Adrenal gland (tissue), 12 donors: Measurements from ENCODE around the gene ATXN7L2. TPM values are rescaled to one million over a fixed set of nuclear protein-coding genes. Genes with fewer than 3 reads are reported as not detected.

Experiments
- DNase-seq, 7 donors: peaks; one replicate each; pipeline ENCODE4 v3.0.0-alpha.2; 2019 to 2020
- H3K27ac ChIP-seq, 5 donors: fragments of 200-600 bp; sonication (generic) in 4 of 5; 1 replicate in 3 of 5; 2 replicates in 2 of 5; pipeline versions ENCODE4 v1.5.1 to v1.8.0; 2016 to 2020; ENCODE audit warnings: mild to moderate bottlenecking in 1 of 5
- H3K27me3 ChIP-seq: fragments of 200-600 bp; 2 replicates; pipeline ENCODE4 v1.8.0; 2021
- H3K36me3 ChIP-seq, 2 donors: fragments of 200-600 bp; replicated peaks in 1 of 2; 1 replicate in 1 of 2; 2 replicates in 1 of 2; pipeline versions ENCODE4 v1.5.1 to v1.8.0; 2018 to 2022
- H3K4me1 ChIP-seq, 2 donors: fragments of 200-600 bp; replicated peaks in 1 of 2; 1 replicate in 1 of 2; 2 replicates in 1 of 2; pipeline versions ENCODE4 v1.5.1 to v1.8.0; 2018 to 2021
- H3K4me3 ChIP-seq, 4 donors: fragments of 200-600 bp; sonication (generic) in 3 of 4; one replicate each; pipeline ENCODE4 v1.5.1; 2016 to 2018
- H3K9me3 ChIP-seq, 3 donors: fragments of 200-600 bp; sonication (generic) in 1 of 3; replicated peaks in 1 of 3; 1 replicate in 2 of 3; 2 replicates in 1 of 3; pipeline versions ENCODE4 v1.5.1 to v1.8.0; 2016 to 2021
- CTCF ChIP-seq, 6 experiments: fragments of 450-650 bp in 4 of 6; fragments of 200-600 bp in 2 of 6; sonication (generic) in 1 of 6; IDR thresholded peaks; 1 replicate in 5 of 6; 2 replicates in 1 of 6; pipeline versions ENCODE4 v1.5.1 to v1.8.0; 2016 to 2021; ENCODE audit warnings: antibody characterized with exemption in 6 of 6, mild to moderate bottlenecking in 2 of 6, moderate library complexity in 1 of 6
- POLR2A ChIP-seq, 2 donors: fragments of 450-650 bp; IDR thresholded peaks; one replicate each; pipeline ENCODE4 v1.6.1; 2017; ENCODE audit warnings: antibody characterized with exemption in 2 of 2, mild to moderate bottlenecking in 2 of 2, moderate library complexity in 1 of 2
- WGBS, 4 donors: extraction: QIAGEN DNeasy Blood & Tissue Kit in 2 of 4; methylation state at CpG; one replicate each; pipeline versions ENCODE4 v1.1.5 to v1.1.7; 2013 to 2017; 5-methylcytosine and 5-hydroxymethylcytosine counted together
- intact Hi-C, 2 donors: fragments of 100-400 bp; cut with DNase I; formaldehyde crosslinking; loops; one replicate each; pipeline versions ENCODE4 v1.14.1 to v1.15.0; 2022 to 2023
- polyA plus RNA-seq, 3 donors: library from polyadenylated mRNA; stranded (reverse); fragments of 200-250 nt in 2 of 3; fragments of 350-450 nt in 1 of 3; fragmentation: Illumina TruSeq in 1 of 3; extraction: RNeasy Lipid Tissue Mini Kit (QIAGEN cat#74804) in 1 of 3; gene quantifications; one replicate each; pipeline ENCODE4 v1.2.3, GENCODE V29; 2013 to 2014
- total RNA-seq, 9 donors: library from RNA; depleted of rRNA in 4 of 9; stranded (reverse); fragments of >200 nt in 4 of 9; fragments of 120-200 nt in 1 of 9; fragmentation: NEBNext Ultra II Directional in 1 of 9; extraction: Animal tissue kit (Norgen Biotek cat#: 25700) in 1 of 9; gene quantifications; one replicate each; pipeline versions ENCODE4 v1.1.0 to v1.2.4, GENCODE V29; 2013 to 2023
- donor health status: healthy with polysubstance abuse.
- donor health status: Bipolar disorder and iron deficiency.
- donor health status: DM: yes; HTN: yes; CAD: no.
- donor health status: DM: no; HTN: no; CAD: no.
- donor health status: DM: no; HTN: no; CAD: no.
- donor health status: DM: yes; HTN: yes; CAD: no.

The ATXN7L2 gene
- total and polyA plus RNA-seq, 12 donors: 3.1 to 109 (median 10.2) TPM

GRCh38 chr1:109527846-109528695 lies 44.4 kb downstream of the ATXN7L2 start:
- H3K27me3 ChIP-seq: no peaks in the 10 kb centered on the region
- peaks cover 14 to 27% of the 10 kb centered on the region in 2 donors for H3K4me1 ChIP-seq
- no peaks in the 10 kb centered on the region for H3K9me3 ChIP-seq
- no peaks in the 10 kb centered on the region for H3K36me3 ChIP-seq
- WGBS, 4 donors: 82 to 89% (median 86%) methylated on average over 9 of the region's 9 CpGs
- no peak overlapping the region for H3K4me3 ChIP-seq
- intact Hi-C loops: loop anchor here in 1 of 2 donors (2.0 kb wide), 1 partner anchor 31 kb away; no protein-coding TSS in a partner anchor
- TF ChIP-seq POLR2A (IDR thresholded peaks at IDR 0.05): no peak
- TF ChIP-seq CTCF (IDR thresholded peaks at IDR 0.05): no peak
- DNase-seq: peak in 1 of 7 donors; percentile 41
- H3K27ac ChIP-seq: no peak overlapping the region

DNA sequence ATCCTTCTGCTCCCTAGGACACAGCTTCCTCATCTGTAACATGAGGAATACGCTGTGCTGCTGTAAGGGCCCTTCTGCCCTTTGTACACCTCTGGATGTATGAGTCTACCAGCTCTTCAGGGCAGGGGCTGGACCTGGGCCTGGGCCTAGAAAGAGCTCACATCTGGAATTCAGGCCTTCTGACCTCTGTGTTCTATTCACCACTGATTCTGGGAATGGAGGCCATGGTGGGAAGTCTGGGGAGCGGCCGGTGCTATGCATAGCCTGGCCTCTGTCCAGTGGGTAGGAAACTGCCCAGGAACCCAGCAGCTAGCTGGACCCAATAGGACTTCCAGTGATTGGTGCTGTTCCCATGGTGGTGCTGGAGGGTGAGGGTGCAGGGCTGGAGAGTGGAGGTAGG lies 45.0 kb downstream of the ATXN7L2 start:
- no peak overlapping the region for H3K27ac ChIP-seq
- H3K4me3 ChIP-seq: no peak overlapping the region
- intact Hi-C loops: loop anchor here in 1 of 2 donors (2.0 kb wide), 1 partner anchor 32 kb away; no protein-coding TSS in a partner anchor
- H3K4me1 ChIP-seq: peaks cover 14 to 27% of the 10 kb centered on the region in 2 donors
- no peak for TF ChIP-seq POLR2A (IDR thresholded peaks at IDR 0.05)
- TF ChIP-seq CTCF (IDR thresholded peaks at IDR 0.05): no peak
- 79 to 92% (median 84%) methylated on average over 2 to 3 of the region's 3 CpGs for WGBS, 4 donors
- H3K36me3 ChIP-seq: no peaks in the 10 kb centered on the region
- H3K27me3 ChIP-seq: no peaks in the 10 kb centered on the region
- DNase-seq: no peak
- no peaks in the 10 kb centered on the region for H3K9me3 ChIP-seq

DNA sequence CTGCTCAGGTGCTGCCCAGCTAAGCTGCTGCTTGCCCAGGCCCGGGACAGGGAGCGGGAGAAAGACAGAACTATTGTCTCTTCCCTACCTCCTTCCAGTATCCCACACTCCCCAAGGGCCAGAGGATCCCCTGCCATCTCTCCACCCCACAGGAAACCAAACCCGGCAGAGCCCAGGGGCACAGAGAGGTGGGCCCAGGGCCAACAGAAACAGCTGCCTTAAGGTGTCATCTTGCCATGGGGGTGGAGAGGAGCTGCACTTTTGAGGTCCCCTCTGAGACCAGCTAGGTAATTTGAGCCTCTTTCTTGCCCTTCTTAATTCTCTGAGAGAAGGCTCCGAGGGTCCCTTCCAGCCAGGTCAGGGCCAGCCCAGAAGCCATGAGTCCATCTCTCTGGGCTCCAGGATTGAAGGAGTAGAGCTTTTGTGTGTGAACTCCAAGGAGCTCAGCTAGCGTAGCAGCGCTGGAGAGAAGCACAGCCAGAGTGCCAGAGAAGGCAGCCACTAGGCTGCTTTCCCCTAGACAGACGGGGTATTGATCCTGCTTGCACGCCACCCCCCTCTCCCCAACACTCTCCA lies 46.3 kb downstream of the ATXN7L2 start:
- peak overlapping the region in 3 of 5 donors; percentile 23 to 57 (median 30) for H3K27ac ChIP-seq
- TF ChIP-seq CTCF (IDR thresholded peaks at IDR 0.05): no peak
- no peak for TF ChIP-seq POLR2A (IDR thresholded peaks at IDR 0.05)
- no peak for DNase-seq
- no peaks in the 10 kb centered on the region for H3K36me3 ChIP-seq
- 57 to 68% (median 62%) methylated on average over 3 to 8 of the region's 8 CpGs for WGBS, 4 donors
- H3K27me3 ChIP-seq: no peaks in the 10 kb centered on the region
- H3K9me3 ChIP-seq: no peaks in the 10 kb centered on the region
- H3K4me3 ChIP-seq: no peak overlapping the region
- intact Hi-C loops: loop anchor here (2.0 to 10.0 kb wide), 4 partner anchors 19 to 255 kb away; partner anchors contain the start of gene PSMA5 (in 1 of the 2)
- H3K4me1 ChIP-seq: peaks cover 14 to 27% of the 10 kb centered on the region in 2 donors

DNA sequence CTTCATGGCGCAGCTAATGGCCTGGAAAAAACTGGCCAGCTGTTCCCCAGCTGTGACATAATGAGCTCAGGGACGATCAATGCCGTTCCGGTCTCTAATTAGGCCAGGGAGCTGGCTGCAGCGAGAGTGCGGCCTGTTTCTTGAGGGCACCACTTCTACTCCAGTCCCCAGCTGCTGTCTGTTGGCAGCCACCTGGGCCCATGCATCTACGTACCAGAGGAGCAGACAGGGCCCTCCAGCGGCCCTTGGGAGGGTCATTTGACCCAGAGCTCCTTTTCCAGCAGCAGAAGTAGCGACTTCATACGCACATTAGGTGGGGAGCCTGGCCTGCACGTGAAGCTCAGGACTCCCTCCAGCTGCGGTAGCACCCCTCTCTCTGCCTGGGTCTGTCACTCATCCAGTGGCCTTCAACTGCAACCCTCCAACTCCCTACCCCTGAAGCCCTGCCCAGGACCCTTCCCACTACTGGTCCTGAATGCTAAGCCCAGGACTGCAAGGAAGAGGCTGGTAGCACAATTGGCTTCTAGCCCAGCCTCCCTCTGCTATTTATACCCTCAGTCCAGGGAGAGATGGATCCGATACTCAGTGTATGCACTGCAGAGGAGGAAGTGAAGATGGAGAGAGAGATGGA lies 46.9 kb downstream of the ATXN7L2 start:
- peak in 1 of 7 donors; percentile 26 for DNase-seq
- H3K4me3 ChIP-seq: no peak overlapping the region
- peak overlapping the region in 3 of 5 donors; percentile 23 to 57 (median 30) for H3K27ac ChIP-seq
- peaks cover 14 to 27% of the 10 kb centered on the region in 2 donors for H3K4me1 ChIP-seq
- intact Hi-C loops: loop anchor here (2.0 to 10.0 kb wide), 3 partner anchors 20 to 256 kb away; partner anchors contain the start of gene PSMA5 (in 1 of the 2)
- H3K36me3 ChIP-seq: no peaks in the 10 kb centered on the region
- TF ChIP-seq CTCF (IDR thresholded peaks at IDR 0.05): no peak
- no peak for TF ChIP-seq POLR2A (IDR thresholded peaks at IDR 0.05)
- H3K27me3 ChIP-seq: no peaks in the 10 kb centered on the region
- H3K9me3 ChIP-seq: no peaks in the 10 kb centered on the region
- WGBS, 4 donors: 54 to 69% (median 63%) methylated on average over 11 to 13 of the region's 13 CpGs
